ENCODE results near the gene CAMKK1. TPM values are rescaled to one million over a fixed set of nuclear protein-coding genes. Genes with fewer than 3 reads are reported as not detected.
A peak's percentile ranks its signal among the peaks of the same experiment; 100 is the strongest.

CAMKK1 gene
- total RNA-seq (2014; rRNA removed), result 3.6 and 3.7 TPM in 2 replicates
- polyA plus RNA-seq (2012), result 2.5 TPM

DNA sequence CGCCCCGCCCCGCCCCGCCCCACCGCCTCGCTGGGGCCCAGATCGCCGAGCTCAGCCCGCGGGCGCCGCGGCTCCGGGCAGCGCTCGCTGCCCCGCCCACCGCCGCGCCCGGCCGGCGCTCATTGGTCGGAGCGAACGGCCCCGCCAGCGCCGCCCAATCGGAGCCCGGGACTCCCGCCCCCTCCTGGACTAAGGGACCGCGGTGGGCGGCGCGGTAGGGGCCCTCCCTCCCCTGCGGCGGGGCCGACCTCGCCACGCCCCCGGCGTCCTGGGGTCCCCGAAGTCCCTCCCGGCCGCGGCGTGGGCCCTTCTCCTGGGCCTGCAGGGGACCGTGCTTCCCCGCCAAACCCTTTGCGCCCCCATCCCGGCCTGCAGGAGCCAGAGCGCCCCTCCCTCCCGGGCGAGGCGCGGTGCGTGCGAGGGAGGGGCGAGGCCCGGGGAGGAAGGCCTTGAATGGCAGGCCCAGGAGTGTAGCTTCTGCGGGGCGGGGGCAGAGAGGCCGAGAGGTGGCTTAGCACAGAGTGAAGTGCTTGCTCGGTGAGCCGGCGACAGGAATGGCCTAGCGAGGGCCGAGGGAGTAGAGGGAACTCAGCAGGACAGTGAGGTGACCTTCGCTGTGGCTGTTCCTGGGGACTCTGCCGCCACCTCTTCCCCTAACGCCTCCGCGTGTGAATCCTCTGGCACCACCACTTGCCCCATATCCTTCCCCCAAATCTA, at the start of gene CAMKK1:
Gene CAMKK1, minus strand, starts transcription at position 51 of the 717 bp plus-strand sequence. CDS start 7,366 bp downstream, outside the sequence.
- DNase-seq (ENCODE audit: low read depth), result peak; percentile 67

DNA sequence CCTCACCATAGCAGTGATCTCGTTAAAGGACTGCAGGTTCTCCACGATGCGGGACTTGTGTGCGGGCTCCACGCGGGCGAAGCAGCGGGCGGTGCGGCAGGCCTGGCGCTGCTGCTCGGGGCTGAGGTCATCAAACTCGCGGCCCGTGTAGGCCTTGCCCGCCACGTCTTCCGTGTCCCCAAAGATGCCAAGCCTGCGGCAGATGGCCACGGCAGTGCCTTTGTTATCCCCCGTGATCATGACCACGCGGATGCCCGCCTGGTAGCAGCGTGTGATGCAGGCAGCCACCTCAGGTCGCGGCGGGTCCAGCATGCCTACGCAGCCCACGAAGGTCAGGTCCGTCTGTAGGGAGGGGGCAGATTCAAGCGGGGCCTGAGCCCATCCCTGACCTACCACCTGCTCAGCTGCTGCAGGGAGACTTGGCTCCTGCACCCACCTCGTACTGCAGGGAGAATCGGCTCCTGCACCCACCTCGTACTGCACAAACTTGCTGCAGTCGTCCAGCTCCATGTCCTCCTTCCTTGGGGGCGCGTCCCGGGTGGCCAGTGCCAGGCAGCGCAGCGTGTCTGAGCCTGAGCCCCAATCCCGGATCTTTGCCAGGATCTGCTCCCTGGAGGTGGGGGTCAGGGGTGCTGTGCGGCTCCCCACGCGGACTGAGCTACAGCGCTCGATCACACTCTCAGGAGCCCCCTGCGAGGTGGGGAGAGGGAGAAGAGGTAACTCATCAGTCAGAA, 48.3 kb upstream of the CAMKK1 start:
- DNase-seq (ENCODE audit: low read depth), result no peak

DNA sequence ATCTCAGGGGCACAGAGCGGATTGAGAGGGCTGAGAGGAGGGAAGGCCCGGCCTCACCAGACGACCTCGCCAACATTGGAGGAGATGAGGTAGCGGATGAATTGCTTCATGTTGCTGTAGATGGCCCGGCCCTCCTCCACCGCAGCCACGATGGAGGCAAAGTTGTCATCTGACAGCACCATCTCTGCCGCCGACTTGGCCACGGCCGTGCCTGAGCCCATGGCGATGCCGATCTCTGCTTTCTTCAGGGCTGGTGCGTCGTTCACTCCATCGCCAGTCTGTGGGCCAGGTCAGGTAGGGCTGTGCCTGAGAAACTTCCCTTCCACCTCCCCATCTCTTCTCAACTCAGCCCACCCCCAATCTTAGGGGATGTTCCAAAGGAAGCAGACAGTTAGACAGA, 44.5 kb upstream of the CAMKK1 start:
- DNase-seq (ENCODE audit: low read depth), result no peak

DNA sequence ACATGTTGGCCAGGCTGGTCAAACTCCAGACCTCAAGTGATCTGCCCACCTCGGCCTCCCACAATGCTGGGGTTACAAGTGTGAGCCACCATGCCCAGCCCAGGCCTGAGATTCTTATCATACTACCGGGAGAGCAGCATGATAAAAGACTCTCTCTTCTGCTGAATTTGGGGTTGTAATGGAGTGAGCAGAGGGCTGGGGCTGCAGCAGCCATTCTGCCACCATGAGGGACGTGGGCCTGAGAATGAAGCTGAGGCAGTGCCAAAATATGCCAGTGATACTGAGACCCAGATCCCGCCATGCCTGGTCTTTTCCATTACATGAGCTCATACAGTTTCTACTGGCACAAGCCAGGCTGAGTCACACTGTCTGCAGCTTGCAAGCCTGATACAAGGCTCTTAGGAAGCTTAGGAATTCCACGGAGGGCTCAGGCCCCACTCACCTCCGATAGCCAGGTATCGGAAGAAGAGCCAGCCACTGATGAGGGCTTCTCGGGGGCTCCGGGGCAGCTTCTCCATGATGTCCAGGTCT, 43.0 kb upstream of the CAMKK1 start:
- DNase-seq (ENCODE audit: low read depth), result peak; percentile 33

DNA sequence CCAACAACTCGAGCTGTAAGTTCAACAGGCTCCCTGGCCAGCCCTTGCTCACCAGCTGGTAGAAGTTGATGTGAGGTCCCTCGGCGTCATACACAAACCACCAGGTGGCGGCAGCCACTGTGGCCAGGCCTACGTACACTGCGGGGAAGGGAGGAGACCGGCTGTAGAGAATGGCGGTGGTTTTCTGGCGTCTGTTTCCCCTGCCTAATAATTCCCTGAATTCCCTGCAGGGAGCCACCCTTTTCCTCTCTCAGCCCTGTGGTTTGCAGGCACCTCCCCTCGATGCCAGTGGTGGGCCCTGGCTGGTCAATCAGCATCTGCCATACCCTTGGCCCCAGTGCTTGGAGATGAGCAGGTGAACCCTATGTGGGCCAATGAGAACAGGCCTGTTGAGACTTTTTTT, 42.3 kb upstream of the CAMKK1 start:
- peak; percentile 58 for DNase-seq (ENCODE audit: low read depth)

DNA sequence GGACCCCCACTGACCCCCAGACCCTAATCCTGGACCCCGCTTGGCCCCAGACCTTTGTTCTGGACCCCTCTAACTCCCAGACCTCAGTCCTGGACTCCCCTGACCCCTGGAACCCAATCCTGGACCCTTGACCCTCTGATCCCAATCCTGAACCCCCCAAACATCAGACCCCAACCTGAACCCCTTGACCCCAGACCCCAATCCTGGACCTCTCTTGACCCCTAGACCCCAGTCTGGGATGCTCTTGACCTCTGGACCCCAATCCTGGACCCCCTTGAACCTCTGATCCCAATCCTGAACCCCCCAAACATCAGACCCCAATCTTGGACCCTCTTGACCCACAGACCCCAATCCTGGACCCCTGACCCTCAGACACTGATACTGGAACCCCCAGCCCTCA, 36.9 kb upstream of the CAMKK1 start:
- DNase-seq (ENCODE audit: low read depth), result no peak

DNA sequence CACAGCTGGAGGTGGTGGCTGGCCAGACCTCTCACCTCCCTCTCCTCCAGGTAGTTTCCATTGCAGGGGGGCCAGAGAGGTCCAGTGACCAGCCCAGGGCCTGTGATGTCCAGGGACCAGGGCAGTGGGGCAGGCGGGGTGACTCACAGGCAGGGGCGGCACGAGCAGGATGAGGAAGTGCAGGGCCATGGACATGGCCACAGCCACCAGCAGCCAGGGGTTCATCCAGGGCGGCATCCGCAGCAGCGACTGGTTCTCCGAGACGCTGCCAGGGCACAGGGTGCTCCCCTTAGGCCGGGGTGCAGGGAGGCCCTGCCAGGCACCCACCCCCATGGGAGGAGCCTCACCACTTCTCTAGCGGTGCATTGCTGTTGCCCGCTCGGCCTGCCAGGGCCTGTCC, 36.3 kb upstream of the CAMKK1 start:
- no peak for DNase-seq (ENCODE audit: low read depth)

DNA sequence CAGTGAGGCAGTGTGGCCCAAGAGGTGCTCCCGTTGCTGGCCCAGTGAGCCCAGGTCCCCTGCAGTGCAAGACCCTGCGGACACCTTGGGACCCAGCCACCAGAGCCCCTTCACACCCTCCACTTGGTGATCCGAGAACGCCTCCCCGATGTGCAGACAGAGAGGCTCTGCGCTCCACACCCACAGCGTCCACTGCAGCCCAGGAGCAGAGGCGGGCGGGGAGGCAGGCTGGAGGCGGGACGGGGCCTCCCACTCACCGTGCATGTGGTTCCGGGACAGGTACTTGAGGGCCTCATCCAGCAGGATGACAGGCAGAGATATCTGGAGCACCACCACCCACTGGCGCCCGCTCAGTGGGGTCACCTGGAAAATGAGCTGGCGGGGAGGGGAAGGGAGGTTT, 35.6 kb upstream of the CAMKK1 start:
- no peak for DNase-seq (ENCODE audit: low read depth)

DNA sequence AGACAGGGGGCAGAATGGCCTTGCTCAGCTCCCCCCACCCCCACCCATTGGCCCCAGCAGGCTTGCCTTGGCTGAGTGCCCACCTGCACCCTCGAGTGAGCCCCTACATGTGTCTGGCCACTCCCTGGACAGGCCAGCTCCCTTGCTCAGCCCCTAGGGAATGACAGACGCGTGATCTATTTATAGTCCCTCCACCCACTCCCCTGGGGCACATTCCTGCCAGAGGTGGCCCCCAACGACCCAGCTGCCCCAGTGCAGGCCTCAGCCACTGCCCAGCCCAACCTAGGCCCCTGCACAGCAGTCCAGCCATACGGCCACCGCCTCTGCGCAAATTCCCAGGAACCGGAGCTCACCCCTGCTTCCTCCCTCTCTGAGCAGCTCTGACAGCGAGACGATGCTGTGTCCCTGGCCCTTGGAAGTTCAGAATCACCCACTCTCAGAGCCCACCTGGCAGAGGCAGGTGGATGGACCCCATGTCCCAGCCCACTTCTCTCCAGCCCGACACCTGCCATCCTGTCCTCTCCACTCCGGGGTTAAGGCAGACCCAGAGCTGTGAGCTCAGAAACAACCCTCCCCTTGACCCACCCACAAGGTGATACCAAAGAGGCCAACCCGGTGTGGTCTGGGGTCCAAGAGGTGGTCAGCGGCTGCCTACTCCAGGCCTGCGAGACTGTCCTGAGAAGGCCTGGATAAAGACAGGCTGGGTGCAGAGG, 34.9 kb upstream of the CAMKK1 start:
- no peak for DNase-seq (ENCODE audit: low read depth)

DNA sequence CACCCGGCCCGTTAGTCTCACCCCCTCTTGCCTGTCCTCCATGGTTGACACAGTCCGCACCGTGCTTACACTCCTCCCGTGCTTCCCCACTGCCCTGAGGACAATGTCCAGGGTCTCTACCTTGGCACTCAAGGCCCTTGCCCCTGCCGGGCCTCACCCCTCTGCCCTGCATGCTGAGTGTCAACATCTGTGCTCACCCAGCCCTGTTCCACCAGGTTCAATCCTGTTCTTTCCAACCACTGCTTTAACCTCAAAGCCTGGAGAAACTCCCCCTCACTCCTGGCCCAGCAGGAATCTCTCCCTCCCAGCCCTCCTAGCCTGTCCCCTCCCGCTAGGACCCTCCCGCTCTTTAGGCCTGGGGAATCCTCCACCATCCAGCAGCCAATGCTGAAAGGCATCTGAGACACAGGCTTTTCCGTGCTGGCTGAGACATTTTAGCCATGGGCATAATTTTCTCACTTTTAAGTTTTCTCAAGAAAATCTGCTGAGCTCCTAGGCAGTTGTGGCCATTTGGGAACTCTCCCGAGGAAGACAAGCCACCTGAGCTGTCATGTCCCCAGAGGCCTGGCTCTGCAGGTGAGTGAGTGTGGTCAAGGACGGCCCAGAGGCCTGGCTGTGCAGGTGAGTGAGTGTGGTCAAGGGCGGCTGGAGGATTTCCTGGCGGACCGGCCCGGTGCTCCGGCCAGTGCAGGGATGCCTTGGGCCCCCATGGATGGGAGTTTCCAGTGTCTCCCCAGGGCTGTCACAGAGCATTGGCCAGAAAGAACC, 34.2 kb upstream of the CAMKK1 start:
- DNase-seq (ENCODE audit: low read depth), result no peak

DNA sequence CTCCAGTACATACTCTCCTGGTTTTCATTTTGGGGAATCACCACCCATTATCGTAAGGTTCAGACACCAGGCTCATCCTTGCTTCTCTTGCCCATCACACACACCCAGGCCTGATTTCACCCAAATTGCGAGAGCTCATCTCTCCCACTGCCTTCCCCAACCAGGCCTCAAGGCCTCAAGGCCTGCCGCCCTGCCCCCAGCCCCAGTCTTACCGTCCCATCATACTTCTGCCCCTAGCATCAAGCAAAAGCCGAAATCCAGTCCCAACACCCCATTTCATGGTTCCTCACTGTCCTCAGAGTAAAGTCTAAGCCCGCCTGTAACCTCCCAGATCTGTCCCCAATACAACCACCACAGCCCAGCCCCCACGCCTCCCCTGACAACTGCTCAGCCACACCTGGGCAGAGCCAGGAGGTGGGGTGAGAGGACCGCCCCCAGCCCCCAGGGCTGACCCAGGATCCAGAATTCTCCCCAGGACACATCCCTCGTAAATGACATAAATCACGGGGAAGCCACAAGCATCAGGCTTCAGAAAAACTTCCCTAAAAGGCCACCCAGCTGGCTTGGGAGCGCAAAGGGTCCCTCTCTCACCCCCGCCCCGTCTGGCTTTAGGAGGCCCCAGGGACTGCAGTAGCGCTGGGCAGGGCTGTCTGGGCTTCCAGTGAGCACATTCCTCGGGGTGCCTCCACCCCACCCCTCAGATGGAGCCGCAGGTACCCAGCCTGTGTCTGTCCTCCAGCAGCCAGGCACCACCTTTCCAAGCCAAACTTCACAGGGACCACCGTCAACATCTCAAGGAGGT, 33.0 kb upstream of the CAMKK1 start:
- no peak for DNase-seq (ENCODE audit: low read depth)

DNA sequence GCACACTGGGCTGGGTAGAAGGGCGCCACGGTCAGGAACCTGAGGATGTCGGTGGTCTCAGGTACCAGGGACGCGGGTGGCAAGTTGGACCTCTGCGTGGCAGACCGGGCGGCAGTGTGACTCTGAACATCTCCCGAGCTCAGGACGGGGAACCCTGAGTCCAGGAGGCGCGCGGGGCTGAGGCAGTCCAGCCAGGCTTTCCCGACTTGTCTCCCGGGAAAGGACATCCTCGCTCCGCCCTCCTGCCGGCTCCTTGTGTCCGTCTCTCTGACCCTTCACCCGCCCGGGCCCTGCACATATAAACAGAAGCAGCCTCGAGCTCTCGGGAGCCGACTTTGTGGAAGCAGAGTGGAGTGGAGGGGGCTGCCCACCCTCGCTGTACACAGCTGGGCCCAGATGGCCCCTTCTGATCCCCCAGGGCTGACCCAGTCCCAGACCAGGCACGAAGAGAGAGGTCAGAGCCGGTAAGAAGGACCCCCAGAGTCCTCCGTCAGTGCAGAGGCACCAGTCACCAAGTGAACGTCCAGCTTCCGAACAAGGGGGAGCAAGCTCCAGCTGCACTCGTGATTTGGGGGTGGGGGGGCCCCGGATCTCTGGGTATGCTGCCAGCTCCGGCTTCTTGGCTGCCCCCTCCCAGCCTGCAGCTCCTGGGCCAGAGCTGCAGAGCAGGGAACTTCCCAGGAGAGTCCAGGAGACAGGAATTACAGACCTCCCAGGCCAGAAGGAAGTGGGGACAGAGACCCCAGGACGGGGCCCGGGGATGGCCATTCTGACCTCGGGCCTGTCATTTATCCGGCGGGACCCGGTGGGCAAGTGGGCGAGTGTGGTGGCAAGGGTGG, 31.9 kb upstream of the CAMKK1 start:
- no peak for DNase-seq (ENCODE audit: low read depth)

DNA sequence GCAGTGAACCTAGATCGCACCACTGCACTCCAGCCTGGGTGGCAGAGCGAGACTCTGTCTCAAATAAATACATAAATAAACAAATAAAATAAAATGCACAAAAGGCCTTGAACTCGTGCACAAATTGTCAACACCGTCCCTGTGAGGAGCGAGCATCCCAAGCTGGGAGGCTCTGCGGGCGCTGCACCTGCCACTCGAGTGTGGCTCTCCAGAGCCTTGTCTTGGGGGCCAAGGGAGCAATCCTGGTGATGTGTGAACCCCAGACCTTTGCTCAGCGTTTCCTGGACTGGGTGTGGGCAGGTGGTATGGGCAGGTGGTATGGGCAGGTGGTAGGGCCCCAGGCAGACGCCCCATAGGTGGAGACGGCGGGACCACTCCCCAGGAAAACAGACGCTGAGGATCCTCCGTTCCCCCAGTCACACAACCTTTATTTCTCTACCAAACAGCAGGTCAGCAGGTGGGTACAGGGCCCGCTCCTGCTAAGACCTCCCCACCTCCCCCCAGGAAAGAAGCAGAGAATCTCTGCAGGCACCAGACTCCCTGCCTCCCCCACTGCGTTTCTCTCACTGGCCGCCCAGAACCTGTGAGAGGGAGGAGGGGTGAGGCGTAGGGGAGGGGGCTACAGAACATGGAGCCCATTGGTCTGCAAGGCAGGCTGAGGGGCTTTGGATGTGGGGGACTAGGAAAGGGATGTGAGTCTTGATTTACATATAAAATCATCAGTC, 30.8 kb upstream of the CAMKK1 start:
- DNase-seq (ENCODE audit: low read depth), result no peak

DNA sequence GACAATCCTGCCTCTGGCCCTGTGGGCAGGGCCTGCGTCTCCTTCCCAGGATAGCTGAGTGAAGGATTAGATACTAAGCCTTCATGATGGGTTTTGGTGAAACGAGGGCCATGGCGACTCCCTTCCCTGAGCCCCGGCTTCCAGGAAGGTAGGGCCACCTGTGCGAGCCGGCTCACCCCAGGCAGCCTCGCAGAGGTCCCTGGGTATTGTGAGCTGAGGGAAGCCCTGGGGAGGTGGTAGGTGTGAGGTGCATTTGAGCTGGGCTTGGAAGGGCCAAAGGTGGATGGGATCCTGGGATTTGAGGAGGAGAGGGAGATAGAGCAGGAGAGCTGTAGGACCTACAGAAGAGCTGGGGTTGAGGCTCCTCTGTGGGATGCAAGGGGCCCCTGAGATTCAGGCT, 29.9 kb upstream of the CAMKK1 start:
- no peak for DNase-seq (ENCODE audit: low read depth)

DNA sequence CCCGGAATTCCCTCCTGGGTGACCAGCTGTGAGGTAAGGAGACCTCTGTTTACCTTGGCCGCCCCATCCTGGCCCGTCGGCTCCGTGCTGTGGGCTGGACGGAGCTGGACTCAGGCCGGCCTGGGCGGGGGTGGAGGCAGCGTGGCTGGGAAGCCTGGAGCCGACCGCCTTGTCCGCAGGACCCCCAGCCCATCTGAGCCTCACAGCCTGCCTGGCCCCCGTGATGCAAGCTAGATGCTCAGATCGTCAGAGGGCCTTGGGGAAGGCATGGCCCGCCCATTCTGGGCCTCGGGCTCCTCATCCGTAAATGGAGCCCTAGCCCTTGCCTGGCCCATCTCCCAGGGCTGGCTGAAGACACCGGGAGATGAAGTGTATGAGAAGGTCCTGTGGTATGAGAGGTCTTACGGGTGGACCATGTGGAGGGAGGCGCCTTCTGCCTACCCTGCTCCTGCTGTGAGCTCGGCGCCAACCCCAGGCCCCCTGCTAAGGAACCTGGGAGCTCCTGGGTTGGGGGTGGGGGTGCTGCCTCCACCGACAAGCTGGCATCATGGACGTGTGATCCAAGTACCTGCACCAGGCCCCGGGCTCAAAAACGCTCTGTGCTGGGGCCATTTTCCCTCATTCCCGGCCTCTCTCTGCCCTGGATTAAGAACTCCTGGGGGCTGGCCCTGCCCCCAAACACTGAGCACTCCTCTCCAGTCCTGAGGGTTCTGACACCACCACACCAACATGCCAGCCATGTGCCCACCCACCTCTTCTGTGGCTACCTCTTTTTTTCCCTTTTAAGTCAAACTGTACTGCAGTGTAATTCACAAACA, 28.9 kb upstream of the CAMKK1 start:
- no peak for DNase-seq (ENCODE audit: low read depth)

DNA sequence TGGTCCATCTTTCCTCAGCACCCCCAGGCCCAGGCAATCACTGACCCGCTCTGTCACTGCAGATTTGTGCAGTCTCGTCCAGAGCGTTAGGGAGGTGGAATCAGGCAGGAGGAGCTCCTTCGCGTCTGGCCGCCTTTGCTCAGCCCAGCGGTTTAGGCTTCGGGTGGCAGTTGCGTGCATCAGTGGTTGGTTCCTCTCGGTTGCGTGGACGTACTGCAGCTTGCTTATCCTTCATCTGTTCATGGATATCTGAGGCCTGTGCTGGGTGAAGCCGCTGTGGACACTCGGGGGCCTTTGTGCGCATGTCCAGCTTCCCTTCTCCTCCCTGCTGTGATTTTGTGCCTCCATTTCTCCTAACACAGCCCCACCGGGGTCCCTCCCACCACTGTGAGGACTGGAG, 28.2 kb upstream of the CAMKK1 start:
- no peak for DNase-seq (ENCODE audit: low read depth)

DNA sequence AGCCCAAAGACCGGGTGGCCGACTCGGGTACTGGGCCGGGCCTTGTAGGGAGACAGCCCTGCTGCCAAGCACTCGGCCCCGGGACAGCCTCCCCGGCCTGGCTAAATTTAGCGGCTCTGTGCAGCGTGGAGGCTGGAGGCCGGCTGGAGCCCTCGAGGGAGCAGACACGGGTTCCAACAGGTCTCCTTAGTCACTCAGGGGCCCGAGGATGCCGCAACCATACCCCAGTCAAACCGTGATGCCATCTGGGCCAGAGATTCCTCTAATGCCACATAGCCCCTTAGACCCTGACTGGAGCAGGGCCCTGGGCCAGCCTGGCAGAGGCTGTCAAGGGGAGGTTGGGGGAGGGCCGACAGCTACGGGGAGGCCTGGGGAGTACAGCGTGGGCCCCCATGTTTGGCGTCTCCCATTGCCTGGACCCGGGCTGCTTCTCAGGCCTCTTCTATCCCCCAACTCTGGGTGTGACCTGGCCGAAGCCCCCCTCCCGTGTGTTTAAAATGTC, 26.3 kb upstream of the CAMKK1 start:
- no peak for DNase-seq (ENCODE audit: low read depth)
